Measurements from ENCODE around the gene KDM3A. TPM values are rescaled to one million over a fixed set of nuclear protein-coding genes. Genes with fewer than 3 reads are reported as not detected.

The KDM3A gene
- polyA plus RNA-seq, 1 of the 3 experiments (the other 2 are of a cell fraction) = 13.7 TPM

- TF ChIP-seq FOXM1 (IDR thresholded peaks at IDR 0.05; ENCODE audit: low read depth) = no peak
Measured at GRCh38 chr2:86522711-86523110, 81.5 kb downstream of the KDM3A start (continued).

- Histone ChIP-seq H3K27me3 (ENCODE audit: insufficient read depth) (no peaks in the 10 kb centered on the region), H3K9me2 (no peaks in the 10 kb centered on the region), H3K9me3 (no peaks in the 10 kb centered on the region), H3K27ac (ENCODE audit: low read depth in 2 of 2, low read length in 1 of 2) (no peak overlapping the region), H4K20me1 (ENCODE audit: insufficient read depth) (no peaks in the 10 kb centered on the region), H3K4me1 (ENCODE audit: control insufficient read depth in 1 of 2, insufficient read depth in 2 of 2, low read depth in 1 of 2, low read length in 1 of 2) (no peaks in the 10 kb centered on the region; a peak in 1 of 4 replicates), H2AFZ (ENCODE audit: low read depth) (no peak overlapping the region), H3K36me3 (replicated peaks in 1 of 2; ENCODE audit: control insufficient read depth in 1 of 2, insufficient read depth in 2 of 2, low read length in 1 of 2) (peaks cover 16 to 30% of the 10 kb centered on the region in 2 experiments), H3K79me2 (ENCODE audit: insufficient read depth) (no peaks in the 10 kb centered on the region; the same call in 1 of the 2 replicates), H3K4me2 (no peak overlapping the region), H3K4me3 (ENCODE audit: low read depth in 2 of 2, low read length in 1 of 2) (no peak overlapping the region), H3F3A (replicated peaks; ENCODE audit: insufficient read depth) (no peaks in the 10 kb centered on the region), H3K9ac (no peak overlapping the region)
- TF ChIP-seq FOXM1 (IDR thresholded peaks at IDR 0.05; ENCODE audit: low read depth) (no peak), ELF1 (IDR thresholded peaks at IDR 0.05) (no peak), MXI1 (IDR thresholded peaks at IDR 0.05; ENCODE audit: low read depth, low read length) (no peak), TAF1 (IDR thresholded peaks at IDR 0.05; ENCODE audit: borderline replicate concordance, low read depth, low read length) (no peak), CHD2 (IDR thresholded peaks at IDR 0.05; ENCODE audit: low read length, partially characterized antibody) (no peak), YY1 (IDR thresholded peaks at IDR 0.05; ENCODE audit: low read depth) (no peak), MEF2A (IDR thresholded peaks at IDR 0.05; ENCODE audit: borderline replicate concordance, low read depth) (no peak)
- no peak for DNase-seq
- 94% methylated on average over 4 of the region's 4 CpGs for WGBS (ENCODE audit: low lambda C conversion rate)
- CTCF ChIA-PET = no interaction called here
- POLR2A ChIA-PET = no interaction called here
Measured at GRCh38 chr2:86523491-86523890, 82.3 kb downstream of the KDM3A start.

GRCh38 chr2:86525421-86526340 lies 84.5 kb downstream of the KDM3A start:
- Histone ChIP-seq H3K27ac (ENCODE audit: low read depth in 2 of 2, low read length in 1 of 2) (no peak overlapping the region), H3K9ac (no peak overlapping the region), H3K9me3 (no peaks in the 10 kb centered on the region), H3K79me2 (ENCODE audit: insufficient read depth) (no peaks in the 10 kb centered on the region; the same call in 1 of the 2 replicates), H3K4me1 (ENCODE audit: control insufficient read depth in 1 of 2, insufficient read depth in 2 of 2, low read depth in 1 of 2, low read length in 1 of 2) (no peaks in the 10 kb centered on the region; a peak in 1 of 4 replicates), H3K27me3 (ENCODE audit: insufficient read depth) (no peaks in the 10 kb centered on the region), H4K20me1 (ENCODE audit: insufficient read depth) (no peaks in the 10 kb centered on the region), H3K4me2 (no peak overlapping the region), H3F3A (replicated peaks; ENCODE audit: insufficient read depth) (no peaks in the 10 kb centered on the region), H2AFZ (ENCODE audit: low read depth) (no peak overlapping the region), H3K9me2 (no peaks in the 10 kb centered on the region), H3K36me3 (replicated peaks in 1 of 2; ENCODE audit: control insufficient read depth in 1 of 2, insufficient read depth in 2 of 2, low read length in 1 of 2) (peaks cover 22 to 30% of the 10 kb centered on the region in 2 experiments), H3K4me3 (ENCODE audit: low read depth in 2 of 2, low read length in 1 of 2) (no peak overlapping the region)
- ChIA-PET POLR2A (no interaction called here), CTCF (interaction anchor here (0.7 kb wide), 1 partner anchor 13 kb away, joined by 3 read pairs; no protein-coding TSS in a partner anchor)
- no peak for DNase-seq
- whole genome bisulfite sequencing (ENCODE audit: low lambda C conversion rate) = 89% methylated on average over 11 of the region's 11 CpGs
- TF ChIP-seq SMC3 (IDR thresholded peaks at IDR 0.05; ENCODE audit: low read depth, low read length) = no peak
- TF ChIP-seq RXRA (IDR thresholded peaks at IDR 0.05; ENCODE audit: borderline replicate concordance, low read depth) = no peak
- no peak for TF ChIP-seq MEF2A (IDR thresholded peaks at IDR 0.05; ENCODE audit: borderline replicate concordance, low read depth)
- TF ChIP-seq CHD2 (IDR thresholded peaks at IDR 0.05; ENCODE audit: low read length, partially characterized antibody) = no peak
- TF ChIP-seq PBX3 (IDR thresholded peaks at IDR 0.05) = no peak
- no peak for TF ChIP-seq CTCF (IDR thresholded peaks at IDR 0.05)
- TF ChIP-seq GABPA (IDR thresholded peaks at IDR 0.05; ENCODE audit: low read depth) = no peak
- no peak for TF ChIP-seq POLR2AphosphoS5 (IDR thresholded peaks at IDR 0.05; ENCODE audit: low read depth, low read length)
- no peak for TF ChIP-seq GATA2 (CRISPR knock-in tag; IDR thresholded peaks at IDR 0.05)
- no peak for TF ChIP-seq USF2 (IDR thresholded peaks at IDR 0.05; ENCODE audit: borderline replicate concordance, low read depth, low read length)
- TF ChIP-seq TCF12 (IDR thresholded peaks at IDR 0.05) = no peak
- no peak for TF ChIP-seq ELF1 (IDR thresholded peaks at IDR 0.05)
- no peak for TF ChIP-seq ZBTB33 (IDR thresholded peaks at IDR 0.05; ENCODE audit: borderline replicate concordance, low read depth)
- no peak for TF ChIP-seq RFX5 (IDR thresholded peaks at IDR 0.05; ENCODE audit: low read length)
